GM18498 (cell line): ENCODE measurements around the gene ZNF727.
"Not testable (repeated sequence)": the region's sequence is repeated elsewhere in the genome, so short reads cannot be mapped to it uniquely, and the experiment has no call there.

ENCODE experiments used
- ATAC-seq: cut with Tn5 transposase; IDR thresholded peaks from one replicate; pipeline ENCODE4 v1.9.1; 2021; ENCODE audit warnings: mild to moderate bottlenecking, moderate library complexity; ENCODE audit not compliant: unreplicated experiment

The ZNF727 gene

GRCh38 chr7:64045301-64046040 lies at the start of gene ZNF727:
ZNF727 (plus strand) TSS chr7:64045434; CDS start chr7:64045622, 188 bp downstream.
- no peak for ATAC-seq

DNA sequence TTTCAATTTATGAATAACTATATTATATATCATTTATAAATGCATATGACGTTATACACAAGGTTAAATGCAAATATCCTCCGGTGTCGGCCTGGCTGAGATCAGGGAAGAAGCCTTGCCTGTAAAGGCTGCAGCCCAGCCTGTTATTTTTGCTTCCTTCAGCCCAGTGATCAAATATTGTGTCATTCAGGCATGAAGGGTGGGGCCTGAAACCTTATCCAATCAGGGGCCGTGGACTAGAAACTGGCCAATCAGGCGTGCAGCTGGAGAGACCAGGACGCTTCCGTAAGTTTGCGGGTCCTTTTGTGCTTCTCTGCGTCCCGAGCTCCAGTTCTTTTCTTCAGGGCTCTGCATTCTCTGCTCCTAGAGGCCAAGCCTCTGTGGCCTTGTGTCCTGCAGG lies 46.7 kb upstream of the ZNF727 start, which contains the start of gene ZNF722:
ZNF722 (plus strand) TSS at position 301 of the 400 bp plus-strand sequence. CDS start 113 bp downstream, outside the sequence.
- ATAC-seq: no peak

- ATAC-seq: not testable (repeated sequence)
Measured at GRCh38 chr7:64015496-64015895, 29.7 kb upstream of the ZNF727 start.

- no peak for ATAC-seq
Measured at GRCh38 chr7:64035388-64035787, 9.8 kb upstream of the ZNF727 start.

- ATAC-seq: no peak
Measured at GRCh38 chr7:64037095-64037494, 8.1 kb upstream of the ZNF727 start.

GRCh38 chr7:64046041-64046389 lies 781 bp downstream of the ZNF727 start:
- ATAC-seq: no peak

DNA sequence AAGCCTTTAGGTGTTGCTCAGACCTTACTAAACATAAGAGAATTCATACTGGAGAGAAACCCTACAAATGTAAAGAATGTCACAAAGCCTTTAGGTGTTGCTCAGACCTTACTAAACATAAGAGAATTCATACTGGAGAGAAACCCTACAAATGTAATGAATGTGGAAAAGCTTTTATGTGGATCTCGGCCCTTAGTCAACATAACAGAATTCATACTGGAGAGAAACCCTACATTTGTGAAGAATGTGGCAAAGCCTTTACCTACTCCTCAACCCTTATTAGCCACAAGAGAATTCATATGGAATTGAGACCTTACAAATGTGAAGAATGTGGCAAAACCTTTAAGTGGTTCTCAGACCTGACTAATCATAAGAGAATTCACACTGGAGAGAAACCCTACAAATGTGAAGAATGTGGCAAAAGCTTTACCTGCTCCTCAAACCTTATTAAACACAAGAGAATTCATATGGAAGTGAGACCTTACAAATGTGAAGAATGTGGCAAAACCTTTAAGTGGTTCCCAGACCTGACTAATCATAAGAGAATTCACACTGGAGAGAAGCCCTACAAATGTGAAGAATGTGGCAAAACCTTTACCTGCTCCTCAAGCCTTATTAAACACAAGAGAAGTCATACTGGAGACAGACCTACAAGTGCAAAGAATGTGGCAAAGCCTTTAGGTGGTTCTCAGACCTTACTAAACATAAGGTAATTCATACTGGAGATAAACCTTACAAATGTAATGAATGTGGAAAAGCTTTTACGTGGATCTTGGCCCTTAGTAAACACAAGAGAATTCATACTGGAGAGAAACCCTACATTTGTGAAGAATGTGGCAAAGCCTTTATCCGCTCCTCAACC lies 32.8 kb downstream of the ZNF727 start:
- ATAC-seq: not testable (repeated sequence)

GRCh38 chr7:64078699-64078994 lies 33.4 kb downstream of the ZNF727 start:
- no peak for ATAC-seq

DNA sequence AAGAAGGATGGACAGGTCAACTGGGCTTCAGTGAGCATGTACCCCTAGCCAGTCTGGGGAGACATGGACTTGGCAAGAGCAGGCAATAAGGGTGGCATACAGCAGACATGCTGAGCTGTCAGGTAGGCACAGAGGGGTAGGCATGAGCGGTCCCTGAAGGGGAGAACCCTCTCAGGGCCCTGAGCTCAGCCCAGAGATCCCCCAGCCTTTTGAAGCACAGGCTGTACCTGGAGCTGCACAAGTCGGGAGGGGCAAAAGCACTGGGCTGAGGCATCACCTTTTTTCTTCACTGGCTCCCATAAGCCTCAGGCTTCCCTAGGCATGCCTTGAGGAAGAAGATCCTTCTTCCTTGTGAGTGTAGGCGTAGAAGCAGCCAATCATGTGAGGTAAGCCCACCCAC lies 42.3 kb downstream of the ZNF727 start:
- no peak for ATAC-seq

DNA sequence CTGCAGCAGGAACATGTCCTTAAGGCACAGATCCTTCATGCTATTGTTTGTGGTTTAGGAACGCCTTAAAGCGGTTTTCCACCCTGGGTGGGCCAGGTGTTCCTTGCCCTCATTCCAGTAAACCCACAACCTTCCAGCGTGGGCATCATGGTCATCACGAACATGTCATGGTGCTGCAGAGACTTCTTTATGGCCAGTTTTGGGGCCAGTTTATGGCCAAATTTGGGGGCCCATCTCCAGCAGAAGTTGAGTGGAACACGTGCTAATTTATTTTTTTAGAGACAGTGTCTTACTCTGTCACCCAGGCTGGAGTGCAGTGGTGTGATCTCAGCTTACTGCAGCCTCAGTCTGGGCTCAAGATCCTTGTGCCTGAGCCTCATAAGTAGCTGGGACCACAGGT lies 43.6 kb downstream of the ZNF727 start:
- ATAC-seq: not testable (repeated sequence)
